OCI-LY1 (cell line): Measurements from ENCODE around the gene CCDC57.

Experiments used
- H2AFZ ChIP-seq: fragments of 200-600 bp; sonication (generic), shearing (Covaris generic); 2 replicates; pipeline ENCODE4 v1.6.0; 2014; ENCODE audit warnings: antibody characterized with exemption, mild to moderate bottlenecking, low read length
- H3F3A ChIP-seq: fragments of 200-600 bp; sonication (generic), shearing (Covaris generic); 2 replicates; pipeline ENCODE4 v1.6.0; 2014; ENCODE audit warnings: mild to moderate bottlenecking, antibody characterized with exemption, low read length, moderate library complexity; ENCODE audit not compliant: insufficient read depth
- H3K27ac ChIP-seq: fragments of 200-600 bp; sonication (generic); 2 replicates; pipeline ENCODE4 v1.5.1; 2014; ENCODE audit warnings: low read length, mixed run types, mild to moderate bottlenecking, low read depth; ENCODE audit not compliant: poor library complexity, severe bottlenecking
- H3K27me3 ChIP-seq: fragments of 200-600 bp; sonication (generic); 2 replicates; pipeline ENCODE4 v1.6.0; 2014; ENCODE audit warnings: antibody characterized with exemption, mild to moderate bottlenecking, low read length, moderate library complexity; ENCODE audit not compliant: insufficient read depth
- H3K36me3 ChIP-seq: fragments of 200-600 bp; sonication (generic); 2 replicates; pipeline ENCODE4 v1.6.1; 2014; ENCODE audit warnings: mild to moderate bottlenecking, antibody characterized with exemption, low read length, moderate library complexity, mixed read lengths; ENCODE audit not compliant: insufficient read depth
- H3K4me1 ChIP-seq: fragments of 200-600 bp; sonication (generic); 2 replicates; pipeline ENCODE4 v1.5.1; 2014; ENCODE audit warnings: mild to moderate bottlenecking, low read length, moderate library complexity; ENCODE audit not compliant: insufficient read depth, severe bottlenecking
- H3K4me2 ChIP-seq: fragments of 200-600 bp; sonication (generic), shearing (Covaris generic); 2 replicates; pipeline ENCODE4 v1.6.1; 2014; ENCODE audit warnings: low read length
- H3K4me3 ChIP-seq: fragments of 200-600 bp; sonication (generic); 2 replicates; pipeline ENCODE4 v1.5.1; 2014; ENCODE audit warnings: low read length, low read depth, mild to moderate bottlenecking, mixed read lengths; ENCODE audit not compliant: poor library complexity, severe bottlenecking
- H3K79me2 ChIP-seq: fragments of 200-600 bp; shearing (Covaris generic); 2 replicates; pipeline ENCODE4 v1.6.1; 2016; ENCODE audit warnings: mixed run types, low read length, mixed read lengths; ENCODE audit not compliant: insufficient read depth
- H3K9ac ChIP-seq: fragments of 200-600 bp; sonication (generic), shearing (Covaris generic); 2 replicates; pipeline ENCODE4 v1.6.1; 2014; ENCODE audit warnings: mild to moderate bottlenecking, low read length, mixed read lengths
- H3K9me2 ChIP-seq: fragments of 200-600 bp; sonication (generic), shearing (Covaris generic); 2 replicates; pipeline ENCODE4 v1.6.1; 2014; ENCODE audit warnings: low read depth, mild to moderate bottlenecking, low read length, mixed read lengths
- H3K9me3 ChIP-seq: fragments of 200-600 bp; shearing (Covaris generic); 2 replicates; pipeline ENCODE4 v1.6.1; 2014; ENCODE audit warnings: low read length, mixed read lengths
- H4K20me1 ChIP-seq: fragments of 200-600 bp; sonication (generic), shearing (Covaris generic); 2 replicates; pipeline ENCODE4 v1.6.0; 2016; ENCODE audit warnings: mild to moderate bottlenecking, low read length; ENCODE audit not compliant: insufficient read depth
- EZH2 ChIP-seq: fragments of 200-600 bp; sonication (generic), shearing (Covaris generic); IDR thresholded peaks from 2 replicates; pipeline ENCODE4 v1.8.0; 2017; ENCODE audit warnings: borderline replicate concordance, mixed run types, mild to moderate bottlenecking, antibody characterized with exemption, low read length, moderate library complexity, mixed read lengths
- TF ChIP-seq, protein P1 (sequence below): fragments of 200-600 bp; sonication (generic), shearing (Covaris generic); IDR thresholded peaks from 2 replicates; pipeline ENCODE4 v1.5.1; 2017; ENCODE audit warnings: mild to moderate bottlenecking, antibody characterized with exemption, low read length, moderate library complexity, mixed read lengths

The CCDC57 gene

DNA sequence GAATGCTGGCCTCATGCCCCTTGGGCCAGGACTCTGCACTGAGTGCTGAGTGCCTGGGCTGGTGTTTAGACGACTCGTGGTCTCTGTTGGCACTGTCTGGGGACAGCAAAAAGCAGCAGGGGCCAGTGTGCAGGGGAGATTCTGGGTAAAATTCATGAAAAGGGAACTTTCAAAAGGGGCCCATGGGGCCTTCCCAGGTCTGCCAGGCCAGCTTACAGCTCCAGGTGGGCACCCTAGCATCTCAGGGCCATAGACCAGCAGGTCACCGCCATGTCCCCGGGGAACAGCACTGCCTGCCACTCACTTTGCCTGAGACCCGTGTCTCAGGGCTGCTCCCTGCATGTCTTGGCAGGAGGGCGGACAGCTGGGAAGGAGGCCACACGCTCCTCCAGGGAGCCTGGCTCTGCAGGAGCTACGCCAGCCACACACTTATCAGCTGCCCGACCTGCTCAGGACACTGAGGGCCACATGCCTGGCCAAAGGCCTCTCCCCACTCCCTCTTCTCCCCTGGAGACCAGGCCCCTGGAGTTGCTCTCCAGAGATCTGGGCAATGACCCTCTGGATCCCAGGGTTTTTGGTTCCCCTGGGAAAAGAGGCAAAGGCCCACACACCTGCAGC lies 105.8 kb downstream of the CCDC57 start:
- H3K9me3 ChIP-seq: no peaks in the 10 kb centered on the region
- H2AFZ ChIP-seq: peak overlapping the region; percentile 20; the same call in 1 of the 2 replicates
- H3K4me2 ChIP-seq: peak overlapping the region; percentile 81
- no peaks in the 10 kb centered on the region for H3F3A ChIP-seq
- no peak for TF ChIP-seq EZH2
- TF ChIP-seq, protein P1, sequence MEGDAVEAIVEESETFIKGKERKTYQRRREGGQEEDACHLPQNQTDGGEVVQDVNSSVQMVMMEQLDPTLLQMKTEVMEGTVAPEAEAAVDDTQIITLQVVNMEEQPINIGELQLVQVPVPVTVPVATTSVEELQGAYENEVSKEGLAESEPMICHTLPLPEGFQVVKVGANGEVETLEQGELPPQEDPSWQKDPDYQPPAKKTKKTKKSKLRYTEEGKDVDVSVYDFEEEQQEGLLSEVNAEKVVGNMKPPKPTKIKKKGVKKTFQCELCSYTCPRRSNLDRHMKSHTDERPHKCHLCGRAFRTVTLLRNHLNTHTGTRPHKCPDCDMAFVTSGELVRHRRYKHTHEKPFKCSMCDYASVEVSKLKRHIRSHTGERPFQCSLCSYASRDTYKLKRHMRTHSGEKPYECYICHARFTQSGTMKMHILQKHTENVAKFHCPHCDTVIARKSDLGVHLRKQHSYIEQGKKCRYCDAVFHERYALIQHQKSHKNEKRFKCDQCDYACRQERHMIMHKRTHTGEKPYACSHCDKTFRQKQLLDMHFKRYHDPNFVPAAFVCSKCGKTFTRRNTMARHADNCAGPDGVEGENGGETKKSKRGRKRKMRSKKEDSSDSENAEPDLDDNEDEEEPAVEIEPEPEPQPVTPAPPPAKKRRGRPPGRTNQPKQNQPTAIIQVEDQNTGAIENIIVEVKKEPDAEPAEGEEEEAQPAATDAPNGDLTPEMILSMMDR: peak; percentile 3; the same call in 1 of the 2 replicates
- H3K27me3 ChIP-seq: no peaks in the 10 kb centered on the region
- H3K4me1 ChIP-seq: peaks cover 51% of the 10 kb centered on the region
- peak overlapping the region; percentile 41 for H3K27ac ChIP-seq
- H3K79me2 ChIP-seq: no peaks in the 10 kb centered on the region
- no peaks in the 10 kb centered on the region for H3K36me3 ChIP-seq
- H4K20me1 ChIP-seq: no peaks in the 10 kb centered on the region
- H3K9me2 ChIP-seq: no peaks in the 10 kb centered on the region
- peak overlapping the region; percentile 61 for H3K4me3 ChIP-seq
- peak overlapping the region; percentile 68 for H3K9ac ChIP-seq

- no peaks in the 10 kb centered on the region for H3K36me3 ChIP-seq
- H4K20me1 ChIP-seq: no peaks in the 10 kb centered on the region
- peak overlapping the region; percentile 68 for H3K9ac ChIP-seq
- H3K4me2 ChIP-seq: peak overlapping the region; percentile 81
- no peaks in the 10 kb centered on the region for H3K27me3 ChIP-seq
- TF ChIP-seq, protein P1: peak; percentile 59; the same call in 1 of the 2 replicates
- TF ChIP-seq EZH2: no peak
- no peaks in the 10 kb centered on the region for H3F3A ChIP-seq
- H3K9me3 ChIP-seq: no peaks in the 10 kb centered on the region
- peak overlapping the region; percentile 20; the same call in 1 of the 2 replicates for H2AFZ ChIP-seq
- H3K27ac ChIP-seq: peak overlapping the region; percentile 41
- peaks cover 58% of the 10 kb centered on the region for H3K4me1 ChIP-seq
- H3K4me3 ChIP-seq: peak overlapping the region; percentile 61
- H3K79me2 ChIP-seq: no peaks in the 10 kb centered on the region
- no peaks in the 10 kb centered on the region for H3K9me2 ChIP-seq
These were observed 106.6 kb downstream of the CCDC57 start for GRCh38 chr17:82105882-82106687.

DNA sequence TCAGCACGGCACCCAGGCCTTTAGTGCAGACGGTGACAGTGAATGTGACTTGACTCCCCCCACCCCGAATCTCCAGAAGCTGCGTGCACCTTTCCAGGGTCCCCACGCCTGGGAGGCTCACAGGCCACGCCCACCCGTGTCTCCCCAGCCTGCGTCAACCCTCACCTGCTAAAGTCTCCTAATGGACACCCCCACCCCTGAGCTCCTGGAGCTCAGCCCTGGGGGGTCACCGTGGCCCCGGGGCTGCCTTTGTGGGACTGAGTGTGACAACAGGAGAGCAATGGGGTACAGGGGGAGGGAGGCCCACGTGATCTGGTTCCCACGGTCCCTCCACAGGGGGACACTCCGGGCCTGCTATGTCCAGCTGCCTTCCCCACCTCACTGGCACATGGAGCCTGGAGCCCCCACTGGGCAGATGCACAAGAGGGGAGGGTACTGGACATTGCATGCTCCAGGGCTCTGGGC lies 107.2 kb downstream of the CCDC57 start:
- no peak overlapping the region for H2AFZ ChIP-seq
- no peaks in the 10 kb centered on the region for H4K20me1 ChIP-seq
- no peaks in the 10 kb centered on the region for H3K9me2 ChIP-seq
- H3K9me3 ChIP-seq: no peaks in the 10 kb centered on the region
- H3K9ac ChIP-seq: peak overlapping the region; percentile 68
- peak overlapping the region; percentile 61 for H3K4me3 ChIP-seq
- no peaks in the 10 kb centered on the region for H3F3A ChIP-seq
- H3K79me2 ChIP-seq: no peaks in the 10 kb centered on the region
- H3K36me3 ChIP-seq: no peaks in the 10 kb centered on the region
- H3K4me1 ChIP-seq: peaks cover 64% of the 10 kb centered on the region
- peak overlapping the region; percentile 81 for H3K4me2 ChIP-seq
- H3K27me3 ChIP-seq: no peaks in the 10 kb centered on the region
- H3K27ac ChIP-seq: peak overlapping the region; percentile 41
- TF ChIP-seq EZH2: no peak
- TF ChIP-seq, protein P1: no peak
